ENCODE measurements around the gene FAM47A.

The FAM47A gene

DNA sequence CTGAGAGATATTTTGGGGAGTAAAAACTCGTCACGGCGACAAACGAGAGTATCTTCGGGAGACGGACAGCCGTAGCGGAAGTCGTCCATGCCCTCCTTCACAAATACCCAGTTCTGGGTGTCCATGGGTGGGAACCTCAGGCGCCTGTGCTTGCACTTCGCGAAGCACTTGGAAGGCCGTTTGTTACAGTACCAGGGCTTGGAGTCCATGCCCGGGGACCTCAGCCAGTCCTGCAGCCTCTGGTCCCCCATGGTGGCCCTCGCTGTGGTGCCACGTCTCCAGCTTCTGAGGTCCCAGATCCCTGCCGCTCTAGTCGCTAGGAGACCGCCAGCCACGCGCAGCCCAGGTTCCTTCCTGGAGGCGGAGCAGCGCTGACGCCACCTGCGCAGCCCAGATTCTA is at the start of gene FAM47A:
TSS of gene FAM47A (minus strand) at position 287 of the 400 bp plus-strand sequence. CDS start at position 251, 36 bp downstream.
- no peak for DNase-seq

DNA sequence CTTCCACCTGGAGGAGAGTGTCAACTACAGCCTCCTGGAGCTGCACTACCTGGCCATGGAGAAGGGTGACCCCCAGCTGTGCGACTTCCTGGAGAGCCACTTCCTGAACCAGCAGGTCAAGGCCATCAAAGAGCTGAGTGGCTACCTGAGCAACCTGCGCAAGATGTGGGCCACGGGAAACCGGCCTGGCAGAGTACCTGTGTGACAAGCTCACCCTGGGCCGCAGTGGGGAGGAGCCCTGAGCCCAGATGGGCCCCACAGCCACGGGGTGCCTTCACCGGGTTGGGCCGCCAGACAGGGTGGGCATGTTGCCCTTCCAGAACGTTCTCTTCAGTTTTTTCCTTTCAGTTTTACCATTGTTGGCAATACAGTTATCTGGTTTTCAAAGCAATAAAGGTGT is 15.2 kb upstream of the FAM47A start:
- DNase-seq, result no peak

DNA sequence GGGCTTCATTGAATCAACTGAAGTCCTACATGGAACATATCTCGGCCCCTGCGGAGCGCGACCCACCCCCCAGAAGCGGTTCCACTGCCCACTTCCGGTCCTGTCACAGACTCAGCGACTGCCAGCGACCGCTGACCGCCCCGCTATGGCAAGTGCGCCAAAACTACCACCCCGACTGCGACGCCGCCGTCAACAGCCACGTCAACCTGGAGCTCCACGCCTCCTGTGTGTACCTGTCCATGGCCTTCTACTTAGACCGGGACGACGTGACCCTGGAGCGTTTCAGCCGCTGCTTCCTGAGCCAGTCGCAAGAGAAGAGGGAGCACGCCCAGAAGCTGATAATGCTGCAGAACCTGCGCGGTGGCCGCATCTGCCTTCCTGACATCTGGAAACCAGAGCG is 14.8 kb upstream of the FAM47A start:
- no peak for DNase-seq

GRCh38 chrX:34144246-34144645 is 12.1 kb upstream of the FAM47A start:
- no peak for DNase-seq

- DNase-seq, result no peak
These were observed 8.7 kb upstream of the FAM47A start for GRCh38 chrX:34140816-34141215.

- no peak for DNase-seq
These were observed 952 bp downstream of the FAM47A start for GRCh38 chrX:34130980-34131744.

GRCh38 chrX:34130501-34130900 is 1.6 kb downstream of the FAM47A start:
- no peak for DNase-seq

DNA sequence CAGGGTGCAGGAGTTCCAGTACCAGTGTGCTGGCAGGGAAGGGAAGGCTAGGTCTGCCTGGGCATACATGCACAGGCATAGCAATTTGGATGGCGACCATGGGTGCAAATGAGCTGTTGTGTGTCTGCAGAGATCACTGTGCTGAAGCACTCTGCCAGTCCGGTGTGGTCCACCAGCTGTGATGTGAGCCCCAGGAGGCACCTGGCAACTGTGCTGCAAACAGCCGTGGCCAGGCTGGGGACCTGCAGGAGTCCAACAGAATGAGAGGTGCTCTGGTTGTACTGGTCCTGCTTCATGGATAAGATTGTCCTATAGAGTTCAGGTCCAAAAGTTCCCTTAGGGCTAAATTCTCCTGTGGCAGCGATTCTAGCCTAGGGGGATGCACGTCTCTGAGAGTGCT is 6.1 kb downstream of the FAM47A start:
- no peak for DNase-seq

GRCh38 chrX:34119122-34119521 is 13.0 kb downstream of the FAM47A start:
- DNase-seq, result no peak

DNA sequence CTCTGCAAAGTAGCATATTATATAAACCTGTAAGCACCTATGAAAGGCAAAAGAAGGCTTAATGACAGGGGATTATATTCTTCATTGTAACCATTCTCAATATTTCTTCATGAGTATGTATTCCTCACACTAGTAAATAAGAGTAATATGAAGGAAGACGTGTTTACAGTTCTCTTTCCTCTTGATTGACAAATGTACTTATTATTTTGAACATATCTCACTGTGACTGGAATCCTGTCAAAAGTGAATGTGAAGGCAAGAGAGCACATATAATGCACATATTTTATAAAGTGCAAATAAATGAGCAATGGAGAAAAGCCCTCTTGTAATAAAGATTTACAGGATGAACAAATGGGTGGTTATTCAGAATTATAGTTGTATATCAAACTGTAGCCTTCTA is 19.7 kb downstream of the FAM47A start:
- no peak for DNase-seq

Data from fibroblast of skin of right biceps (primary cell).